DOHH2 (cell line): ENCODE measurements around the gene LENG9.

Experiments
- CTCF ChIP-seq: fragments of 200-600 bp; sonication (generic); IDR thresholded peaks from one replicate; pipeline ENCODE4 v1.5.1; 2014; ENCODE audit warnings: antibody characterized with exemption, mild to moderate bottlenecking, low read depth, low read length; ENCODE audit not compliant: poor library complexity, severe bottlenecking
- EZH2phosphoT487 ChIP-seq: fragments of 200-600 bp; sonication (generic); IDR thresholded peaks from 2 replicates; pipeline ENCODE4 v1.6.1; 2017; ENCODE audit warnings: borderline replicate concordance, mild to moderate bottlenecking, antibody characterized with exemption, low read length, moderate library complexity, mixed read lengths

DNA sequence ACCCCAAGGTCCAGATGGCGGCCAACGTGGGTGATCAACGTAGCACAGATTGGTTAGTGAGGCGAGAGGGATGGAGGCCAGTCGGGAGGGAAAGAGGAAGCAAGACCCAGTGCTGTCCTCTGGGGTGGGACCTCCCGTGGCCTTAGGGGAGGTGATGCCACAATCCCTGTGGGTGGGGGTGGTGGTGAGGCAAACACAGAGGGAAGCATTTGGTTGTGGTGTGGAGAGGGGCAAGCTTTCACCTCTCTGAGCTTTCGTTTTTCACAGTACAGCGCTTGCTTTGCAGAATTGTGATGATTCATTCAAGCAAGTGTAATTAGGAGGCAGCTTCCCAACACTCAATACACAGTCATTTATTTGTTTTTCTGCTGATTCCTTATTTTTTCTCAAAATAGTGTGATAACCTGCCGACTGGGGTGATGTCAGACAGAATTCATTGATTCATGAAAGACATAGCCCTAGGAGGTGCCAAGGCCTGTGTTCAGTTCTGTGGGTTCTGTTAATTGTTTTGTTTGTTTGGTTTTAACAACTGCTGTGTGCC is 12.2 kb downstream of the LENG9 start:
- TF ChIP-seq CTCF (no peak), EZH2phosphoT487 (no peak)
